Vagina (tissue), 2 donors: ENCODE measurements around the gene SERPINB12.

Experiments used
- POLR2A ChIP-seq, 2 donors: fragments of 450-650 bp; IDR thresholded peaks; one replicate each; pipeline ENCODE4 v1.6.1; 2017; ENCODE audit warnings: antibody characterized with exemption in 2 of 2, mild to moderate bottlenecking in 2 of 2, moderate library complexity in 2 of 2
- POLR2AphosphoS5 ChIP-seq, 2 donors: sonication (generic); formaldehyde crosslinking; IDR thresholded peaks; one replicate each; pipeline ENCODE4 v1.9.0; 2017; ENCODE audit warnings: antibody characterized with exemption in 2 of 2, mild to moderate bottlenecking in 2 of 2, low read depth in 1 of 2; ENCODE audit not compliant: insufficient read depth in 1 of 2
- TF ChIP-seq, protein P1 (sequence below), 3 experiments: fragments of 450-650 bp in 2 of 3; fragments of 200-600 bp in 1 of 3; sonication (generic) in 1 of 3; IDR thresholded peaks; one replicate each; pipeline ENCODE4 v1.5.1; 2017 to 2019; ENCODE audit warnings: antibody characterized with exemption in 3 of 3, mild to moderate bottlenecking in 2 of 3, moderate library complexity in 2 of 3

DNA sequence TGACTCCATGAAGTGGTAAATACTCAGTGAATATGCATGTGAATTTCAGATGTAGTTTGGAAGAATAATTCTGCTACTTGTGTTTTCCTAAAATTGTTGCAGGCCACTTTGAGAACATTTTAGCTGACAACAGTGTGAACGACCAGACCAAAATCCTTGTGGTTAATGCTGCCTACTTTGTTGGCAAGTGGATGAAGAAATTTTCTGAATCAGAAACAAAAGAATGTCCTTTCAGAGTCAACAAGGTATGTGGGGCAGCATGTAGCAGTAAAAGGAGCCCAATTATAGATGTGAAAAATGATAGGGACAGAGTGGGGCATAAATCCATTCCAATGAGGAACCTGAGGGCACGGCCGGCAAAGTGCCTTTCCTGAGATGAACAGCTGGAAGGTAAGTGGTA lies 49.3 kb upstream of the SERPINB12 start:
- TF ChIP-seq, protein P1, sequence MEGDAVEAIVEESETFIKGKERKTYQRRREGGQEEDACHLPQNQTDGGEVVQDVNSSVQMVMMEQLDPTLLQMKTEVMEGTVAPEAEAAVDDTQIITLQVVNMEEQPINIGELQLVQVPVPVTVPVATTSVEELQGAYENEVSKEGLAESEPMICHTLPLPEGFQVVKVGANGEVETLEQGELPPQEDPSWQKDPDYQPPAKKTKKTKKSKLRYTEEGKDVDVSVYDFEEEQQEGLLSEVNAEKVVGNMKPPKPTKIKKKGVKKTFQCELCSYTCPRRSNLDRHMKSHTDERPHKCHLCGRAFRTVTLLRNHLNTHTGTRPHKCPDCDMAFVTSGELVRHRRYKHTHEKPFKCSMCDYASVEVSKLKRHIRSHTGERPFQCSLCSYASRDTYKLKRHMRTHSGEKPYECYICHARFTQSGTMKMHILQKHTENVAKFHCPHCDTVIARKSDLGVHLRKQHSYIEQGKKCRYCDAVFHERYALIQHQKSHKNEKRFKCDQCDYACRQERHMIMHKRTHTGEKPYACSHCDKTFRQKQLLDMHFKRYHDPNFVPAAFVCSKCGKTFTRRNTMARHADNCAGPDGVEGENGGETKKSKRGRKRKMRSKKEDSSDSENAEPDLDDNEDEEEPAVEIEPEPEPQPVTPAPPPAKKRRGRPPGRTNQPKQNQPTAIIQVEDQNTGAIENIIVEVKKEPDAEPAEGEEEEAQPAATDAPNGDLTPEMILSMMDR (IDR thresholded peaks at IDR 0.05), result no peak
- TF ChIP-seq POLR2A (IDR thresholded peaks at IDR 0.05), result no peak
- no peak for TF ChIP-seq POLR2AphosphoS5 (IDR thresholded peaks at IDR 0.05; ENCODE audit: insufficient read depth in 1 of 2, low read depth in 1 of 2)
